ENCODE data around the gene PCNX2. TPM values are rescaled to one million over a fixed set of nuclear protein-coding genes. Genes with fewer than 3 reads are reported as not detected.
"Not testable (repeated sequence)": the region's sequence is repeated elsewhere in the genome, so short reads cannot be mapped to it uniquely, and the experiment has no call there.

The PCNX2 gene
- total and polyA plus RNA-seq, 4 experiments from 2014 or later: 1.8 to 109 (median 55.7) TPM

GRCh38 chr1:233183226-233184020 lies 112.1 kb downstream of the PCNX2 start:
- peak overlapping the region in 1 of 7 donors; percentile 41 for H3K27ac Mint-ChIP-seq
- H3K27me3 Mint-ChIP-seq: no peaks in the 10 kb centered on the region
- H3K4me3 Mint-ChIP-seq: no peak overlapping the region
- intact Hi-C loops (cut with micrococcal nuclease): no loop called here
- Histone ChIP-seq H3K36me3 (ENCODE audit: insufficient read depth, low read length) (peaks cover 7% of the 10 kb centered on the region), H3K9me3 (ENCODE audit: control insufficient read depth in 1 of 2, low read length in 2 of 2) (no peaks in the 10 kb centered on the region), H3K4me3 (ENCODE audit: low read length in 2 of 2) (no peak overlapping the region), H3K4me1 (ENCODE audit: insufficient read depth, low read length) (no peaks in the 10 kb centered on the region), H3K27ac (ENCODE audit: low read depth, low read length) (no peak overlapping the region), H3K27me3 (ENCODE audit: insufficient read depth, low read length) (no peaks in the 10 kb centered on the region)
- CTCF ChIA-PET (ENCODE audit: partially characterized antibody): no interaction called here
- no peaks in the 10 kb centered on the region for H3K4me1 Mint-ChIP-seq
- H3K9me3 Mint-ChIP-seq: peaks cover 0 to 14% (median 6%) of the 10 kb centered on the region in 8 donors
- DNase-seq: no peak
- peaks cover 64 to 73% of the 10 kb centered on the region in 2 donors for H3K36me3 Mint-ChIP-seq
- POLR2A ChIA-PET (ENCODE audit: partially characterized antibody): no interaction called here

GRCh38 chr1:233182587-233182986 lies 112.9 kb downstream of the PCNX2 start:
- peaks cover 69 to 76% of the 10 kb centered on the region in 2 donors for H3K36me3 Mint-ChIP-seq

DNA sequence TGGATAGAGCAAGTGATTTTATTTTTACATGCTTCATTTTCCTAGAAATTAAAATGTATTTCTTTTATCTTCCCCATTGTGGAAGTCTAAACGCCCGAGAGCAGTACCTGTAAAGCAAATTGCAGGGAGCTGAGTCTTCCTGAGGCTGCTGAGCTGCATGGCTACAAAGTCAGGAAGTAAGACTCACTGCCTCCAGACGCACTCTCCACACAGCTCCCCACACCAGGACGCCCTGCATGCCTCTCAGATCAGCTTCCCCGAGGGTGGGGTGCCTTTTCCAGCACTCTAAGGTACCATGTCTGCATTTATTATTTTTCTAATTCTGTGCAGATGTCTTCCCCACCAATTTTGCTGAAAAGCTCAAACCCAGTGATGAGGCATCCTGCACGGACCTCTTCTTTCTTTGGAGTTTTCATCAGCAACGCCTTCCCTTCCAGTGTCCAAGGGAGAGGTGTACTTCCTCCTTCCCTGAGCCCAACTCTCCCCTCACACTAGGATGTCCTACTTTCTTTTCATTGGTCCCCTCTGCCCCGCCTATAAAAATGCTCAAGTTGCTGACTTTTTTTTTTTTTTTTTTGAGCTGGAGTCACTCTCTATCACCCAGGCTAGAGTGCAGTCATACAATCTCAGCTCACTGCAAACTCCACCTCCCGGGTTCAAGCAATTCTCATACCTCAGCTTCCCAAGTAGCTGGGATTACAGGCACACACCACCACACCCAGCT lies 114.7 kb downstream of the PCNX2 start:
- DNase-seq: no peak
- Mint-ChIP-seq H3K36me3 (peaks cover 81 to 84% of the 10 kb centered on the region in 2 donors), H3K27me3 (no peaks in the 10 kb centered on the region), H3K4me1 (no peaks in the 10 kb centered on the region), H3K27ac (no peak overlapping the region), H3K9me3 (peaks cover 0 to 28% (median 11%) of the 10 kb centered on the region in 8 donors), H3K4me3 (no peak overlapping the region)
- intact Hi-C loops (cut with micrococcal nuclease): no loop called here
- ChIA-PET CTCF (ENCODE audit: partially characterized antibody) (interaction anchor here (0.6 kb wide), 1 partner anchor 1820 kb away, joined by 3 read pairs; no protein-coding TSS in a partner anchor), POLR2A (ENCODE audit: partially characterized antibody) (no interaction called here)
- no peak overlapping the region for H3K4me3 ChIP-seq (ENCODE audit: low read length in 2 of 2)
- H3K36me3 ChIP-seq (ENCODE audit: insufficient read depth, low read length): peaks cover 21% of the 10 kb centered on the region
- no peaks in the 10 kb centered on the region for H3K27me3 ChIP-seq (ENCODE audit: insufficient read depth, low read length)
- H3K9me3 ChIP-seq (ENCODE audit: control insufficient read depth in 1 of 2, low read length in 2 of 2): no peaks in the 10 kb centered on the region
- H3K4me1 ChIP-seq (ENCODE audit: insufficient read depth, low read length): no peaks in the 10 kb centered on the region
- H3K27ac ChIP-seq (ENCODE audit: low read depth, low read length): no peak overlapping the region

More at GRCh38 chr1:233182587-233182986, 112.9 kb downstream of the PCNX2 start:
- peak overlapping the region in 1 of 8 donors; percentile 22 for H3K4me3 Mint-ChIP-seq
- ChIA-PET POLR2A (ENCODE audit: partially characterized antibody) (no interaction called here), CTCF (ENCODE audit: partially characterized antibody) (no interaction called here)
- H3K9me3 Mint-ChIP-seq: peaks cover 0 to 21% (median 8%) of the 10 kb centered on the region in 8 donors
- Histone ChIP-seq H3K36me3 (ENCODE audit: insufficient read depth, low read length) (peaks cover 14% of the 10 kb centered on the region), H3K4me1 (ENCODE audit: insufficient read depth, low read length) (no peaks in the 10 kb centered on the region), H3K9me3 (ENCODE audit: control insufficient read depth in 1 of 2, low read length in 2 of 2) (no peaks in the 10 kb centered on the region), H3K4me3 (ENCODE audit: low read length in 2 of 2) (no peak overlapping the region), H3K27ac (ENCODE audit: low read depth, low read length) (no peak overlapping the region), H3K27me3 (ENCODE audit: insufficient read depth, low read length) (no peaks in the 10 kb centered on the region)
- H3K27me3 Mint-ChIP-seq: no peaks in the 10 kb centered on the region
- H3K4me1 Mint-ChIP-seq: no peaks in the 10 kb centered on the region
- DNase-seq: no peak
- peak overlapping the region in 2 of 7 donors; percentile 26 to 62 for H3K27ac Mint-ChIP-seq
- intact Hi-C loops (cut with micrococcal nuclease): no loop called here

DNA sequence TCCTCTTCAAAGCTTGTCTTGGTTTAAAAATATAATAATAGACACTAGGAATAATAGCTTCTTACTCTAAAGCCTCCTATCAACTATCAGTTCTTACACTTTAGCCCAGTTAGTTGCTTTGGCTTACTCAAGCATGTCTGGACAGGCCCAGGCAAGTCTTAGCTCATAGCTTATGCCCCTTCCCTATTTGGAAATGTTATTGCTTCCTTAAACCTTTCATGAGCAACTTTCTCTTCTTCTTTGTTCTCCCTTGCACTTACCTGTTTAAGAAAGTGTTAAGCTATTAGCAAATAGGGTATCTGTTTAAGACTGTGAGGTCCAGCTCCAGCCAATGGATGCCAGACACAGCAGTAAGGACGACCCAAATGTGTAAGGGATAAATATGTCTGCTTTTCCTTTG lies 115.9 kb downstream of the PCNX2 start:
- peak overlapping the region in 2 of 7 donors; percentile 5 to 73 for H3K27ac Mint-ChIP-seq
- peaks cover 87 to 89% of the 10 kb centered on the region in 2 donors for H3K36me3 Mint-ChIP-seq
- H3K4me1 ChIP-seq (ENCODE audit: insufficient read depth, low read length); intact Hi-C loops (cut with micrococcal nuclease); H3K27me3 ChIP-seq (ENCODE audit: insufficient read depth, low read length); POLR2A ChIA-PET (ENCODE audit: partially characterized antibody); H3K9me3 ChIP-seq (ENCODE audit: control insufficient read depth in 1 of 2, low read length in 2 of 2); DNase-seq; H3K27ac ChIP-seq (ENCODE audit: low read depth, low read length); CTCF ChIA-PET (ENCODE audit: partially characterized antibody); H3K4me3 Mint-ChIP-seq; H3K27me3 Mint-ChIP-seq; H3K4me3 ChIP-seq (ENCODE audit: low read length in 2 of 2); H3K4me1 Mint-ChIP-seq: not testable (repeated sequence)
- H3K9me3 Mint-ChIP-seq: peaks cover 0 to 28% (median 11%) of the 10 kb centered on the region in 8 donors
- peaks cover 24% of the 10 kb centered on the region for H3K36me3 ChIP-seq (ENCODE audit: insufficient read depth, low read length)

DNA sequence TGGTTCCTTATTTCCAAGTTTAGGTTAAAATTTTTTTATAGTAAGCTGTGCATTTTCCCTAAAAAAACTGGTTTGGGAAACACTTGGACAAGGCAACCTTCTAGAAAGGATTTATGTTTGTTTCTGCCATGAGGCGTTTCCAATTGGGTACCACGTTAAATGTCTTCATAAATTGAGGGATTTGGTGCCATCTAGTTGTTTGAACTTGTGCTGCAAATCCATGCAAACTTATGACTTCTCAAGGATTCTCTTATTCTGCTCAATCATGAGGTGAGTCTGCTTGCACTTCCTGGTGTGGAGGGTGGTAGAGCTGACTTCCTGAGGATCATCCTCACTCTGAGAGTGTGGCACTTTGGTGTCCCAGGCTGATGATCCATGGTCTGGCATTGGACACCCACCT lies 123.3 kb downstream of the PCNX2 start:
- H3K36me3 Mint-ChIP-seq: peaks cover 56 to 73% of the 10 kb centered on the region in 2 donors
- POLR2A ChIA-PET (ENCODE audit: partially characterized antibody): no interaction called here
- H3K4me1 Mint-ChIP-seq: peaks cover 0 to 1% (median 0%) of the 10 kb centered on the region in 4 donors

GRCh38 chr1:233170741-233171140 lies 124.8 kb downstream of the PCNX2 start:
- Histone ChIP-seq H3K36me3 (ENCODE audit: insufficient read depth, low read length) (peaks cover 2% of the 10 kb centered on the region), H3K4me3 (ENCODE audit: low read length in 2 of 2) (no peak overlapping the region), H3K9me3 (ENCODE audit: control insufficient read depth in 1 of 2, low read length in 2 of 2) (no peaks in the 10 kb centered on the region), H3K4me1 (ENCODE audit: insufficient read depth, low read length) (no peaks in the 10 kb centered on the region), H3K27ac (ENCODE audit: low read depth, low read length) (no peak overlapping the region), H3K27me3 (ENCODE audit: insufficient read depth, low read length) (no peaks in the 10 kb centered on the region)
- CTCF ChIA-PET (ENCODE audit: partially characterized antibody): no interaction called here
- H3K36me3 Mint-ChIP-seq: peaks cover 50 to 74% of the 10 kb centered on the region in 2 donors
- no peak overlapping the region for H3K27ac Mint-ChIP-seq
- POLR2A ChIA-PET (ENCODE audit: partially characterized antibody): no interaction called here
- intact Hi-C loops (cut with micrococcal nuclease): no loop called here
- peaks cover 0 to 1% (median 0%) of the 10 kb centered on the region in 4 donors for H3K4me1 Mint-ChIP-seq
- no peak overlapping the region for H3K4me3 Mint-ChIP-seq
- peaks cover 0 to 7% (median 3%) of the 10 kb centered on the region in 8 donors for H3K9me3 Mint-ChIP-seq
- DNase-seq: no peak
- H3K27me3 Mint-ChIP-seq: no peaks in the 10 kb centered on the region

More for the DNA sequence above, 123.3 kb downstream of the PCNX2 start:
- no peaks in the 10 kb centered on the region for H3K27me3 Mint-ChIP-seq
- H3K9me3 ChIP-seq (ENCODE audit: control insufficient read depth in 1 of 2, low read length in 2 of 2): no peaks in the 10 kb centered on the region
- no peak overlapping the region for H3K4me3 Mint-ChIP-seq
- DNase-seq: no peak
- peaks cover 0 to 7% (median 2%) of the 10 kb centered on the region in 8 donors for H3K9me3 Mint-ChIP-seq
- CTCF ChIA-PET (ENCODE audit: partially characterized antibody): interaction anchor here (1.1 kb wide), 1 partner anchor 1415 kb away, joined by 3 read pairs; no protein-coding TSS in a partner anchor
- H3K27me3 ChIP-seq (ENCODE audit: insufficient read depth, low read length): no peaks in the 10 kb centered on the region
- H3K4me3 ChIP-seq (ENCODE audit: low read length in 2 of 2): no peak overlapping the region
- peaks cover 10% of the 10 kb centered on the region for H3K36me3 ChIP-seq (ENCODE audit: insufficient read depth, low read length)
- H3K4me1 ChIP-seq (ENCODE audit: insufficient read depth, low read length): no peaks in the 10 kb centered on the region
- H3K27ac ChIP-seq (ENCODE audit: low read depth, low read length): no peak overlapping the region
- no peak overlapping the region for H3K27ac Mint-ChIP-seq
- intact Hi-C loops (cut with micrococcal nuclease): no loop called here

DNA sequence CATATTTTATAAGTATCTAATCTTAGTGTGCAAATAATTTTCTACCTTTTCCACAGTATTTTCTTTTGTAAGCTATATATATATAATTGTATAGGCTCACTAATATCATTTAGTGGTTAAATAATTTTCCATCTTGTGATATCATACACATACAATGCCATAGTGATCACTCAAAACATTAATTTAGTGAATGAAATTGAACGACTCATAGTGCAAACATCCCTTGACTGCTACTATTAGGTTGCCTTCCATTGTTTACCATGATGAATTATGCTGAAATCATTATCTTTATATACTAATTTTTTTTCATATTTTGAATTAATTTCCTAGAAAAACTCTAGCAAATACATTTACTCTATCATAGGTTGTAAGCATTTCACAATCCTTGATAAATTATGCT lies 127.1 kb downstream of the PCNX2 start:
- H3K9me3 Mint-ChIP-seq: peaks cover 0 to 17% (median 12%) of the 10 kb centered on the region in 8 donors
- Histone ChIP-seq H3K4me3 (ENCODE audit: low read length in 2 of 2) (no peak overlapping the region), H3K27ac (ENCODE audit: low read depth, low read length) (no peak overlapping the region), H3K36me3 (ENCODE audit: insufficient read depth, low read length) (peaks cover 8% of the 10 kb centered on the region), H3K4me1 (ENCODE audit: insufficient read depth, low read length) (no peaks in the 10 kb centered on the region), H3K27me3 (ENCODE audit: insufficient read depth, low read length) (no peaks in the 10 kb centered on the region), H3K9me3 (ENCODE audit: control insufficient read depth in 1 of 2, low read length in 2 of 2) (peaks cover 0 to 4% of the 10 kb centered on the region in 2 donors)
- ChIA-PET CTCF (ENCODE audit: partially characterized antibody) (no interaction called here), POLR2A (ENCODE audit: partially characterized antibody) (no interaction called here)
- H3K4me1 Mint-ChIP-seq: peaks cover 0 to 1% (median 0%) of the 10 kb centered on the region in 4 donors
- H3K36me3 Mint-ChIP-seq: peaks cover 52 to 78% of the 10 kb centered on the region in 2 donors
- H3K4me3 Mint-ChIP-seq: no peak overlapping the region
- intact Hi-C loops (cut with micrococcal nuclease): no loop called here
- no peaks in the 10 kb centered on the region for H3K27me3 Mint-ChIP-seq
- no peak for DNase-seq
- H3K27ac Mint-ChIP-seq: no peak overlapping the region
